HG03457 (cell line): Measurements from ENCODE around the gene CXCL1.

Experiments used
- ATAC-seq: cut with Tn5 transposase; IDR thresholded peaks from one replicate; pipeline ENCODE4 v1.9.1; 2021; ENCODE audit warnings: moderate number of reproducible peaks; ENCODE audit not compliant: unreplicated experiment

Gene CXCL1

GRCh38 chr4:73912191-73912590 is 43.0 kb downstream of the CXCL1 start:
- no peak for ATAC-seq

GRCh38 chr4:73914071-73914470 is 44.9 kb downstream of the CXCL1 start:
- no peak for ATAC-seq

GRCh38 chr4:73916172-73916925 is 47.2 kb downstream of the CXCL1 start:
- ATAC-seq = no peak

- no peak for ATAC-seq
These were observed 47.9 kb downstream of the CXCL1 start for GRCh38 chr4:73917081-73917501.

GRCh38 chr4:73918058-73918457 is 48.9 kb downstream of the CXCL1 start:
- ATAC-seq = no peak

GRCh38 chr4:73919691-73920090 is 50.5 kb downstream of the CXCL1 start:
- no peak for ATAC-seq
